ENCODE data around the gene TM4SF20. TPM values are rescaled to one million over a fixed set of nuclear protein-coding genes. Genes with fewer than 3 reads are reported as not detected.

Gene TM4SF20
- total and polyA plus RNA-seq, 10 of the 15 experiments (the other 5 are each of a cell fraction or from before 2014, with no cell fraction given) = 0.04 to 0.07 TPM; not detected in 8

GRCh38 chr2:227344231-227344630, 34.9 kb downstream of the TM4SF20 start:
- ChIA-PET CTCF (no interaction called here), RAD21 (ENCODE audit: unreplicated experiment) (no interaction called here), POLR2A (interaction anchor here (1.2 kb wide), 1 partner anchor 14 kb away, joined by 3 read pairs; no protein-coding TSS in a partner anchor), SMC1A (ENCODE audit: uncharacterized antibody, unreplicated experiment) (interaction anchor here (1.2 to 2.0 kb wide), 3 partner anchors 10 to 370 kb away, joined by 3 to 4 read pairs (median 3); no protein-coding TSS in a partner anchor)
- WGBS (ENCODE audit: insufficient coverage, insufficient replicate concordance, low lambda C conversion rate, missing lambda C conversion rate) = 98% methylated on average over 2 of the region's 2 CpGs
- H2AFZ ChIP-seq (ENCODE audit: control insufficient read depth, low read depth, low read length) = no peak overlapping the region
- H3K4me1 ChIP-seq (ENCODE audit: control insufficient read depth, insufficient read depth, low read length) = no peaks in the 10 kb centered on the region
- H3K9ac ChIP-seq (ENCODE audit: control insufficient read depth, insufficient read depth, low read length) = no peak overlapping the region
- H3K36me3 ChIP-seq (ENCODE audit: control insufficient read depth in 2 of 2, insufficient read depth in 2 of 2, low read length in 1 of 2) = peaks cover 0 to 12% of the 10 kb centered on the region in 2 experiments; a peak in 2 of 4 replicates
- no TSS peak for BruUV-seq (replicated peaks)
- no peak overlapping the region for H3K27ac ChIP-seq (ENCODE audit: control insufficient read depth, insufficient read depth)
- no peaks in the 10 kb centered on the region for H3K9me3 ChIP-seq (replicated peaks; ENCODE audit: control insufficient read depth, insufficient read depth, low read length)
- H3K79me2 ChIP-seq (ENCODE audit: control insufficient read depth, insufficient read depth, low read length) = no peaks in the 10 kb centered on the region; the same call in 1 of the 2 replicates
- no peaks in the 10 kb centered on the region for H4K20me1 ChIP-seq (ENCODE audit: control insufficient read depth, insufficient read depth)
- H3K4me2 ChIP-seq (ENCODE audit: control insufficient read depth, insufficient read depth) = no peak overlapping the region
- in situ Hi-C loops (cut with MboI) (no loop called here), intact Hi-C loops (cut with micrococcal nuclease; ENCODE audit: unreplicated experiment) (no loop called here)
- no peaks in the 10 kb centered on the region for H3K27me3 ChIP-seq (replicated peaks in 1 of 2; ENCODE audit: control insufficient read depth in 2 of 2, insufficient read depth in 2 of 2, low read length in 1 of 2)
- ATAC-seq = no peak
- no peak for DNase-seq (ENCODE audit: low read depth, low spot score)
- TF ChIP-seq IRF5 (IDR thresholded peaks at IDR 0.05; ENCODE audit: borderline replicate concordance) = no peak
- TF ChIP-seq ZNF384 (IDR thresholded peaks at IDR 0.05; ENCODE audit: borderline replicate concordance, low read depth, low read length) = no peak
- TF ChIP-seq SREBF1 (IDR thresholded peaks at IDR 0.05; ENCODE audit: low read length) = no peak
- TF ChIP-seq SPI1 (IDR thresholded peaks at IDR 0.05; ENCODE audit: borderline replicate concordance, insufficient read depth, low read depth, low read length) = peak; percentile 29; the same call in 1 of the 2 replicates
- TF ChIP-seq ATF7 (IDR thresholded peaks at IDR 0.05; ENCODE audit: low read depth) = no peak
- no peak for TF ChIP-seq EED (IDR thresholded peaks at IDR 0.05; ENCODE audit: low read depth)
- TF ChIP-seq BACH1 (IDR thresholded peaks at IDR 0.05; ENCODE audit: borderline replicate concordance) = no peak
- TF ChIP-seq RFX5 (IDR thresholded peaks at IDR 0.05; ENCODE audit: low read depth, low read length) = no peak
- H3K4me3 ChIP-seq = no peak overlapping the region
- FAIRE-seq = no peak

Data from GM12878 (cell line).